ENCODE results near the gene FOSL2.

The FOSL2 gene

DNA sequence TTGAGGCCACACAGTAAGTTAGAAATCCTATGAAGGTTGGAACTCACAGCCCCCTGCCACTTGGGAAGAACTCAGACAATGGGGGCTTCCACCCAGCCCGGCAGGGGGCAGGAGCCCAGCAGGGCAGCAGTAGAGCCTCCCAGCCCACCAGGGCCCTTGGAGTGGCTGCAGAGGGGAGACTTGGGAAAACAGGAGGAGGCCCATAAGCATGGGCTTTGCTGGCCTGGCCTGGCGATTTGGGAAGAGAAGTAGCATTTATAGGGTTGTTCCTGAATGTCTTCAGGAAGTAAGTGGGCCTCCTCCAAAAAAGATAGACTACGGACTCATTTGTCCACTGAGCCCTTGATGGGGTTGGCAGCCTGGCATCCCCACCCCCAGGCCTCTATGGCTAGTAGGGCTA, 17.4 kb upstream of the FOSL2 start:
- no peak for DNase-seq (ENCODE audit: low spot score)

DNA sequence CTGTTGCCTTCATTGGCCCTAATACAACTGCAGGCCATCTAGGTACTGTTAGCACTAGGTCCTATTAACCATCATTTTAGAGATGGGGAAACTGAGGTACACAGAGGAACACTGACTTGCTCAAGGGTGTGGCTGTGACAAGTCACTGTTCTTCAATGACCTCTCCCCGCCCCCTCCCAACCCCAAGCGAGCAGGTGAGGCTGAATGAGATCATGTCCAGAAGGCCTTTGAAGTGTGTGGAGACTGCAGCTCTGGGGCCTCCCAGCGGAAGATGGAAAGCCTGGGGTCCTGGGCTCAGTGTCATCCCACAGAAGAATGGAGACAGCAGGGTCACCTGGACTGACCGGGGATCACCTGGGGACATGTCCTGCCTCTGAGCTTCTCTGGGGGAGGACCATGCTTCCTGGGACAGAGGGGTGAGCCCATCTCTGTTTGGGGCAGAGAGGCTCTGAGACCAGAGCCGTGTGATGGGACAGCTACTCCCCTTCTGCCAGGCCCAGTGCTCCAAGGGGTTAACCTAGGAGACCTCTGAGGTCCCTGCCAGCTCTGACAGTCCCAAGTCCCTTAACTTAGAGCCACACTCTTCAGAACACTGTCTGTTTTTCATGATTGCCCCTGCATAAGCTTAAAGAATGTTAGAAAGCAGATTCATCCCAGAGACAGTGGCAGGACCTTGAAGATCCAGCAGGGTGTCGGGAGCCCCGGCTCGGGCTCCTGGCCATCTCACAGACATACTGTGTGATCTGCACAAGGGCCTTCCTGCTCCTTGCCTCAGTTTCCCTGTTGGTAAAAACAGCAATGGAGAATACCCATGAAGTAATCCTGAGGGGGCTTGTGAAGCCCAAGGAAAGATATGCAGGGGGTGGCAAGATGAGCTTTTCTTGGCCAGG, 16.7 kb upstream of the FOSL2 start:
- DNase-seq (ENCODE audit: low spot score): no peak

DNA sequence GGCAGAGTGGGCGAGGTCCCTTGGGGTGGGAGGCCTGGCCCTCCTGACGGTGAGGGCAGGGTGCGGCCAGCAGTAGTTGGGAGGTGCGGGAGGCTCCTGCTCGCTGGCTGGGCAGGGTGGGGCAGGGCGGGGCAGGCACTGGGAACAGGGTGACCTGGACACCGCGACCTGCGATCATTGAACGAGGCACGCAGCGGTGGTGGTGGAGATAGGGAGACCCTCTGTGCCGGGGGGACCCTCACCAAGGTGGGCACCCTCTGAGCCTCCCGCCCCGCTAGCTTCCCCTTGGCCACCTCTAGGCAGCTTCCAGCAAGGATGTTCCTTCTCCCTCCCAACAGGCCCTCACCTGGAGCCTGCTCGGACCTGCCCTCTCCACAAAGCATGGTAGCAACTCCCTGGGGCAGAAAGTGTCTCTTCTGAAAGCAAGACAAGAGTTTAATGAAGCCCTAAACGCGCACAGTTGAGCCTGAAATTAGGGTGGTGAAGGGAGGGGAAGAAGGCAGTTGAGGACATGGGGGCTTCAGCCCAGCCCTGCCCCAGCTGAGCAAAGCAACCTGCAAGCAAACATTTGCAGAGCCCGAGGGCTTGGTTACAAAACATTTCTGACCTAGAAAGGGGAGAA, 15.4 kb upstream of the FOSL2 start:
- no peak for DNase-seq (ENCODE audit: low spot score)

DNA sequence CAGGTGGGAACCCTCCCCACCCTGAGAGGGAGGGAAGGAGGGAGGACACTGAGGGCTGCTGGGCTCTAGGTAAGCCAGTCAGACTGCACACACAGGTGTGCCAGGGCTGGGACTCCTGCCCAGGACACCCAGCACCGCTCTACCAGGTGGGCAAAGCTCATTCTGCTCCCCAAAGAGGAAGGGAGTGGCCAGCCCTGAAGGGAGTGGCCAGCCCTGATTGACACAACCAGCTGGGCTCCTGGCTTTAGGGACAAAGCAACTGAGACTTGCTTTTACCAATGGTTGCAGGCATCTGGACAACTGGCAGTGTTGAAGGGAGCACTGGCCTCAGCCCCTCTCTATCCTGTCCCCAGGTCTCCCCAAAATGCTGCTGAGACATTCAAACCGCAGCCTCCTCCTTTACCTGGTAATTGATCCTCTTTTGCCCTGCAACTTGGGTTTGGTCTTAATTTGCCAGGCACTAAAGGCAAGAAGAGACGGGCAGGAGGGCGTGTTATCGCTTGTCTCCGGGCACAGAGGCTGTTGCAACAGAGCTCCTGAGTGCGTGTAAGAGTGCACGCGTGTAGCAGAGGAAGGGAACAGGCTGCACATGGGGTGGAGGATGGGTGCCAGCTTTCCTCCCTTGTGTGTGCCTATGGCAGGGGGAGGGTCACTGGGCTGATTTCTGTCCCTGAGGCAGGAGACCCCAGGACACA, 14.5 kb upstream of the FOSL2 start:
- DNase-seq (ENCODE audit: low spot score): peak; percentile 32

DNA sequence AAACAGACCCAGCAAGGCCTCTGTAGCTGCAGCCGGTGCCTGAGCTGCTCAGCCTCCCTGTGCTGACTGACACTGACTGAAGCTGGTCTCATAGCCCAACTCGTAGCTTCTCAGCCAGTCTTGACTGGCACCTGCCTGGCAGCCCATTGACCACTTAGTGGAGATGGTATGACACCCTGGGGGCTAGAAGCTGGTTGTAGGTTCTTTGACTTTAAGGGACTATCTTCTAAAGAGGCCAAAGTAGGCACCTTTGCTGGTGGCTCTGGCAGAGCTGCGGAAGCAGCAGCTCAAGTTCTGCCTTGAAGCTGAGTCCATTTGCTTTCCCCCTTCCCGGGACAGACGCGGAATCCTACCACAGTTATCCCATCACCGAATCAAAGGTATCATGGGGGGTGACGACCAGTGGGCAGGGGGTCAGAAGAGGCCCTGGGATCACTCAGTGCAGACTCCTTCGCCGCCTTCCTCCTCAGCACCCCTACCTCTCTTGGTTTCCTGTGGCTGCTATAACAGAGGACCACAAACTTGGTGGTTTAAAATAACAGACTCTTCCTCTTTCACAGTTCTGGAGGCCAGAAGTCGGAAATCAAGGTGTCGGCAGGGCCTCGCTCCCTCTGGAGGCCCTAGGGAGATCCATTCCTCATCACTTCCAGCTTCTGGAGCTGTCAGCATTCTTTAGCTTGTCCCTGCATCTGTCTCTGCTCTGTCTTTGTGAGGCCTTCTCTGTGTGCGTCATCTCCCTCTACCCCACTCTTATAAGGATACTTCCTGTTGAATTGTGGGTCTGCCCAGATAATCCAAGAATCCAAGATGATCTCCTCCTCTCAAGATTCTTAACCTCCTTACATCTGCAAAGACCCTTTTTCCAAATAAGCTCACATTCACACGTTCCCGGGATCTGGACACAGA, 13.7 kb upstream of the FOSL2 start:
- no peak for DNase-seq (ENCODE audit: low spot score)

DNA sequence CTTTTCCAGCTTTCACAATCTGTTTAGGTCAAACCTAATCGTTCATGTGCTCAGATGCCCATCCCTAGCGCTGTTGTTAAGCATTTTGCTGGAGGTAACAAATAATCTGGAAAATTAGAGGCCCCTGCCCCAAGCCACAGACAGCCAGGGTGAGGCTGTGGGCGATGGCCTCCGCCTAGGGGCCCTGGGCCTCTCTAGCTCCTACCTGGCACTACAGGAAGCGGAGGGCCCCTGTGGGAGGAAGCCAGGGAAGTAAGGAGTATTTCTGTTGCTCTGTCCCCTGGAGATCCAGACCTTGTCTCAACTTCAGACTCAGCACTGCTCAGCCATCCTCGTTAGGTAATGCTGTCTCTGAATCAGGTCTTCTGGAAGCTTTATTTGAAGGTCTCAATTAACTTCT, 12.4 kb upstream of the FOSL2 start:
- no peak for DNase-seq (ENCODE audit: low spot score)

DNA sequence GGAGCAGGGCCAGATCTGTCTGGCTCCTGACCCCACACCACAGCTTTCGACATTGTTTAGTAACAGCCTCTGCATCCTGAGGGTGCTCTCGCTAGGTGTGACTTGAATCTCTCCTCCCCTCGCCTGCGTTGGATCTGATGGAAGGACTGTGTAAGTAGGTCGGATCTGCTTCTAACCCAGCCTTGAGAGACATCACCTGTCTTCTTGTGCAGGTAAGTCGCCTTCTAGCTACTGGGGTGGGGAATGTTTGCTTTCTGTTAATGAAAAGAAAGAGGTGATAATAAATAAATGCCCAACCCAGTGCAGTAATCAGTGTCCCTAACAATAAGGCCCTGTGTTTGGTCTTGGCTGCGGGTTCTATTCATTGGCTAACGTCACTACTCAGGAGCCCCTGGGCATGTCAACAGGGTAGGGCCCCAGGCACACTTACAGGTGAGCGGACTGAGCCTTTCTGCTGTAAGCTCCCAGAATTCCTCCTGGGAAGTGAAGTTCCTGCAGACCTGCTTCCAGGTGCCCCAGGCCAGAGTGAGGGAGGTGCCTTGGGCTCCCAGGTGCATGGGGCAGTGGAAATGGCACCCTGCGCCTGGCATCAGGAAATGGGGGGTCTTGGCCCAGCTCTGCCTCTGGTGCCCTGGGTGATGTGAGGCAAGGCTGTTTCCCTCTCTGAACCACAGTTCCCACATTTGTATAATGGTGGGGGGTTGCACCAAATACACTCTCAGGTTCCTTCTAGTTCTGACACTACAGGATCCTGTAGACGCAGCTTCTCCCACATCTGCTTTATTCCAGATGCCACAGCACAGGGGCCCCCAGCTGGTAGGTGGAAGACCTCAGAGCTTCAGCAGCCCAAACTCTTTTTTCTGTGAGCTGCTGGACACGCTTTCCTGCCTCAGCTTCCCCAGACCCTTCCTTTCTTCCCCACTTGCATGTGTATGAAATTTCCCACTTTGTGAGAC, 11.2 kb upstream of the FOSL2 start:
- no peak for DNase-seq (ENCODE audit: low spot score)

DNA sequence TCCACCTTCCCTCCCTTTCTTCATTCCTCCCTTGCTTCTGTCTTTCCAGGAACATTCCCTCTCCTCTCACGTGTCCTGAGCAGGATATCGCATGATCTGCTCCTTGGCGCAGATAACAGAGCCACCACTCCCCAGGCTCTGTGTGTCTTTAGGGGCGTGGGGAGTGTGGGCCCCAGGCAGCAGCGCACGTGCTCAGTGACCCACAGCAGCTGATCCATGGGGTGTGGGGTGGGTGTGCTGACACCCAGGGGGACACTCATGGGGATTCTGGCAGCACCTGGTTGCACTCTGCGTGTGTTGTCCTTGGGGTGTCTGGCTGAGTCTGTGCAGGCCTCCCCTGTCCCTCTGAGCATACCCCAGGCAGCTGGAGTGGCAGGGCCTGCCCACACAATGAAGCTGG, 9.9 kb upstream of the FOSL2 start:
- no peak for DNase-seq (ENCODE audit: low spot score)

DNA sequence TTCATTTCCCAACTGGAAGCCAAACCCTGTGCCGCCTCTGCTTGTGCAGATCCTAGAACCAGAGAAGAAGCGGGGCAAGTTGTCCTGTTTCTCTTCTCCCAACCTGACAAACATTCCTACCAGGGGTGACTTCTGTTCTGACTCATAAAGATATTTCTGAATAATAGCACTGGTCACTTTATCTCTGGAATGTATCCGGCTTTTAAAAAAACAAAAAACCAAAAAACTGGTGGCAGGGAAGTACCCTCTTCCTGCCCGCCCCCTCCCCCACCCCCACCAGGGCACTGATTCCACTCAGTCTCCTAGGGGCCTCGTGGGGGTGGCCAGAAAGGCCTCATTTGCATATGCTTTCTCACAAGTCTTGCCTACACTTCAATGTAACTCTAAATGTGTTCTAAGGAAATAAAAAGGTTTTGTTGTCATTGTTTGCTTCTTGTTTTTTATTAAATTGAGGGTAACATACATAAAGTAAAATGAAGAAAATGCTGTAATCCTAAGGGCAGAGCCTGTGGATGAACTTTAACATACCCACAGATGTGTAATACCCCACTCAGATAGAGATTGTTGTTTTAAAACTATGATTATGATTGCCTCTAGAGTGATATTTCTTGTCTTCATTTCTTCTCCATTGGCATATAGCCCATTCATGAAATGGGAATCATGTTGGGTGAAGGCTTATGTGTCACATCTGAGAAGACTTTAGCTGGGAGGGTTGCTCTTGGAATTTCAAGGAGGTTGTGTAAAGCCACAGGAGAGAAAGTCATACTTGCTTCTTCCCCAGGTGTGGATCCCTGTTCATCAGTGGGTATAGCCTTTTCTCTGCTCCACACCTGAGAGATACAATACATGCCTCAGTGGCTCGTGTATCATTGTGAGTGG, 5.3 kb upstream of the FOSL2 start:
- DNase-seq (ENCODE audit: low spot score): no peak

DNA sequence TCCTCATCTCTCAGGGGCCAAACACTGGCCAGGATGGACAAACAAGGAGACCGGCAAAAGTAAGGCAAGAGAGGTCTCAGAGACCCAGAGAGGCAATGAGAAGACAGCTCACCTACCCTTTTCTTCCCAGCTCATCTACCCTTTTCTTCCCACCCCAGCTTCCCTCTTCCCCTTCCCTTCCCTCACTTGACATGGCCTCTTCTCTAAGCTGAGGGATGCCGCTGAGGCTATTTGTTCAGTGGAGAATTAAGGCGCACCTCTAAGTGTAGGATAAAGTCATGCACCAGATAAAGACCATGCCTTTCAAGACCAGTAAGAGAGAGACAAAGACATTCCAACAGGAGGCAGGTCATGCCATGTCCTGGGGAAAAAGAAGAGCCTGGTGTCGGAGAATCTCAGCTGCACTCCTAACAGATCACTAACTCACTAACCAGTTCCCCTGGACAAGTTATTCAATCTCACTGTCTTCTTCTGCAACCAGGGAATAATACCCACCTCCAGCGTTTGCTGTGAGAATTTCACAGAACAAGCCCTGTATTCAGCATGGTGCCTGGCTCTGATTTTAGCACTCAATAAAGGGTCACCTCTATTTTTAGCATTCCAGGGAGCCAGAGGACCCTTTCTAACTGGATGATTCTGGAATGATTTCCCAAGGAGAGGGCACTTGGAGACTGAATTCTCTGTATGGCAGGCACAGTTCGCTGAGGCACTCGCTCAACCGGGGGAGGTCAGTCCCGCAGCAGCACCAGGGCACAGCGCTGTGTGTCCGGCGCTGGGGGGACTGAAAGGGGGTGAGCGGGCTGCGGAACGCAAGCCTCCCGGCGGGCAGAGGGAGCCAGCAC, 3.0 kb upstream of the FOSL2 start:
- no peak for DNase-seq (ENCODE audit: low spot score)

DNA sequence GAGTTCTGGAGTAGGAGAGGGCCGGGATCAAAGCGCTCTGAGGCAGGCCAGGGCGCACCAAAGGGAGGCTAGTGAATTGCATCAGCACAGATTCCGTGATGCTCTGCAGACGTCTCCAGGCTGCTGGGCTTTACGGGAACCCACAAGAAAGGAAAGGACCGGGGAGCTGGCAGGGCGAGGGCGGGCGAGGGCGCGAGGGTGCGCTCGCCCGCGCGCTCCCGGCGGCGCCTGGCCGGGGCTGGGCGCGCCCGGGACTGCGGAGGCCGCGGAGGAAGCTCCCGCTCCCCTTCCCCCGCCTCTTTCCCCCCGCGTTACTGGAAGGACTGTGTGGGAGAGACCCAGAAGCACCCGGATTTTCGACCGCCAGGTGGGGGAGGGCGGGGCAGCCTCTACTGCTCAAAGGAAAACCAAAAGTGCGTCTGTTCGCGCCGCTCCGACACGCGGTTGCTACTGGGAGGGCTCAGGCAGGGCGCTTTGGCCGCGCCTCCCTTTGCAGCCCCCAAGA, 2.4 kb upstream of the FOSL2 start:
- DNase-seq (ENCODE audit: low spot score): peak; percentile 87

DNA sequence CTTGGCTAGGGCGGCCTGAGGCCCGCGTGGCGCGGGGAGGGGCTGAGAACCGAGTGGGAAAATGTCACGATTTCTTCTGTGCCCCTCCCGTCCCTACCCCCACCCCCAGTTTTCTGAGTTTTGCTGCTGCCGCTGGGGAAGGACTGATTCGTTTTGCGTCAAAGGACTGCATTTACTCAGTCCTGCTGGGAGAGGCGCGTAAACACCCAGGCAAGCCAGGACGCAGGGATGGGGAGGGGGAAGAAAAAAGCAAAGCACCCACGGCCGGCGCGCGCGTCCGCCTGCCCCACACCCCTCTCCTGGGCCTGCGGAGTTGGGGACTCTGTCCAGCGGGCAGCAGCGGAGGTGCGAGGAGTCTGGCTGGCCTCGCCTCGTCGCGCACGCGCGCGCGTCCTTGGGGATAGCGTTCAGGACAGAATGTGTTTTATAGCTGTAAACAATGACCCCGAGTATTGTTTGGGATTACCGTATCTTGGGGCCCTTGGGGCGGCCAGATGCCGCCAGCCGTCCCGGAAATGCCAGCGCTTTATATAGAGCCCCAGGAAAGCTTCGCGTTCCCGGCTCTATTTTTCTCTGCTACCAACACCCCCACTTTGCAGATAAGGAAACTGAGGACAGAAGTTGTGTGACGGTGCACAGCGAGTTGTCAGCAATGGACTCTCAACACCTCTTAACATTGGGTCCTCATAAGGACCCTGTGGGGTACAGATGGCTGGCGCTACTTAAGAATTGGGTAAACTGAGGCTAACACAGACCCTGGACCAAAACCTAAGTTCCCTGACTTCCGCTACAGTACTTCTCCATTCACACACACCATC, 1.7 kb upstream of the FOSL2 start:
- DNase-seq (ENCODE audit: low spot score): peak; percentile 72

DNA sequence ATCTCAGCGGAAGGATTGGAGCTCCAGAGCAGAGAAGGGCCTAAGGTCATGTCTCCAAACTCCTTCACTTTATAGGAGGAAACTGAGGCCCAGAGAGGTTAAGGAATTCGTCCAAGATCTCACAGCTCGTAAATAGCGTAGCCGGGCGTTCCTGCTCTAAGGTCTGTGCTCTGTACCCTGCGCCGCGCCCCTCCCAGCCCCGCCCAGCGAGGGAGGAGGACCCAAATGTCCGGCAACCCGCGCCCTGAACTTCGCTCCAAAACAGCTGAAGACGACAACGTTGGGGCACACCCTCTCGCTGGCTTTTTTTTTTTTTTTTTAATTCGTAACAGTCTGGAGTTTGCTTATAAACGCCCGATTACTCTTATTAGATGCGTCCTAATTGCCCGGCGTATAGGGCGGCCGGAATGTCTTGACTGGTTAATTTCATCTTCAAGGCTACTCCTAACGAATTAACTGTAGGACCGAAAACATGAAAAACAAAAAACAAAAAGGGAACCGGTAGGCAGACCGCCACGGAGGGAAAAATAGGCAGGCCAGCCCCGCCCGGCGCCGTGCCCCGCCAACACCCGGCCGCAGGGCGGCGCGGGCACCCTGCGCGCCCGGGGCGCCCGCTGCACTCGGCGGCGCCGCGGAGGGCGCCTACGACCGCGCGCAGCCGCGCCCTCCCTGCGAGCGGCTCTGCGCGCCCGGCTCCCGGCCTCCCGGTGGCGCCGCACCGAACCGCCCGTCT, 928 bp upstream of the FOSL2 start:
- DNase-seq (ENCODE audit: low spot score): peak; percentile 83

DNA sequence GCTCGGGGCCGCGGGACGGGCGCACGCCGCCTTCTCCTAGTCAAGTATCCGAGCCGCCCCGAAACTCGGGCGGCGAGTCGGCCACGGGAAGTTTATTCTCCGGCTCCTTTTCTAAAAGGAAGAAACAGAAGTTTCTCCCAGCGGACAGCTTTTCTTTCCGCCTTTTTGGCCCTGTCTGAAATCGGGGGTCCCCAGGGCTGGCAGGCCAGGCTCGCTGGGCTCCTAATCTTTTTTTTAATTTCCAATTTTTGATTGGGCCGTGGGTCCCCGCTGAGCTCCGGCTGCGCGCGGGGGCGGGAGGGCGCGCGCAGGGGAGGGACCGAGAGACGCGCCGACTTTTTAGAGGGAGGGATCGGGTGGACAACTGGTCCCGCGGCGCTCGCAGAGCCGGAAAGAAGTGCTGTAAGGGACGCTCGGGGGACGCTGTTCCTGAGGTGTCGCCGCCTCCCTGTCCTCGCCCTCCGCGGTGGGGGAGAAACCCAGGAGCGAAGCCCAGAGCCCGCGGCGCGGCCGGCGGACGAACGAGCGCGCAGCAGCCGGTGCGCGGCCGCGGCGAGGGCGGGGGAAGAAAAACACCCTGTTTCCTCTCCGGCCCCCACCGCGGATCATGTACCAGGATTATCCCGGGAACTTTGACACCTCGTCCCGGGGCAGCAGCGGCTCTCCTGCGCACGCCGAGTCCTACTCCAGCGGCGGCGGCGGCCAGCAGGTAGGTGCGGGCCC, 617 bp downstream of the FOSL2 start:
- peak; percentile 65 for DNase-seq (ENCODE audit: low spot score)

DNA sequence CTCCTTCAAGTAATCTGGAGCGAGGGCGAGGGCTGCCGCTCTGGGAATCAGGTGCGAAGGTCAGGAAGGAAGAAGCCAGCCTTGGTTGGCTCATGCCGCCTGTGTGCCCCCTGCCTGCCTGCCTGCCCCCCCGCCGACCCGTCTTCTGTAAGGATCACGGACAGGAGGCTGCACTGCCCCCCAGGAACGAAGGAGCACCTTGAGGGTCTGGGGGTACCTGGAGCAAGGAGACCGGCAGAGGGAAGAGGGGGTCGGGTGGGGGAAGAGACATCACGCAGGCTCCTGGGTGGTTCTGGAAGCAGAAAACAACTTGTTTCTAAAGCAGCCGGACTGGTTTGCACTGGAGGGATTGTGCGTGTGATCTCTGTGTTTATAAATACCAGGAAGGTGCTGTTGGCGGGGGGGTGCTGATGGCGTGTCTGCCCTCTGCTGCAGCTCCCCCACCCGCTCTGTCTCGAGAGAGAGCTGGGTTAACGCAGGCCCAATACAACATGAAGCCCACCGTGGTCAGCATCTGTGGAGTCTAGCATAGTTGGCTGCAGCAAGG, 1.7 kb downstream of the FOSL2 start:
- DNase-seq (ENCODE audit: low spot score): peak; percentile 41

DNA sequence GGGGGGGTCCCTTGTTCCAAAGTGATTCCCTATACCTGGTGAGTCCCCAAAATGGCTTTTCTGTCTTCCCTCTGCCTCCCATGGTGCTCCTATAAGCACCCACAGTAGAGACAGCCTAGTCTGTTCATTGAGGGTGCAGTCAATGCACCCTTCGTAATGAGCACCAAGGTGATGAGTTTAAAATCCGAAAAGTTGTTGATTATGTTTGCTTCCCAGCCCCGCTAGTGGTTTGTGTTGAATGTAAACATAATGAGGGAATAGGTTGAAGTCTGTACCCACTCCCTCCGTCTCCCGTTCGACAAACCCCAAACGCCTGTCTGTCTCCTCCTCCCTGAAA, 2.3 kb downstream of the FOSL2 start:
- DNase-seq (ENCODE audit: low spot score): no peak
